K562 (cell line): Measurements from ENCODE around the gene S100A9. TPM values are rescaled to one million over a fixed set of nuclear protein-coding genes. Genes with fewer than 3 reads are reported as not detected.

ENCODE experiments used
- ATAC-seq: fragments of 200-7000 bp; cut with Tn5 transposase; 3 replicates; pipeline ENCODE4 v1.9.1; 2020; ENCODE audit warnings: moderate library complexity
- BruUV-seq: library from RNA; stranded (reverse); fragments of 400-500 nt; replicated peaks from 2 replicates; lab custom pipeline; 2021; lab: Mats Ljungman, UMichigan
- CTCF ChIA-PET: fragments of 300-600 bp; formaldehyde crosslinking; extraction: SDS; loops from one replicate; lab custom pipeline; 2021; ENCODE audit warnings: low intra/inter-chr PET ratio; lab: Yijun Ruan, JAX
- POLR2A ChIA-PET: fragments of 300-600, 350-650 bp; sonication (Branson Sonifier 250); formaldehyde crosslinking; extraction: SDS; loops from one replicate; lab custom pipeline; 2021; ENCODE audit warnings: antibody characterized with exemption, inconsistent platforms; lab: Yijun Ruan, JAX
- DNase-seq, 4 experiments: peaks; one replicate each; pipeline versions ENCODE4 v3.0.0 to v3.0.0-alpha.2; 2011 to 2018; ENCODE audit warnings: low spot score in 3 of 4, mixed read lengths in 3 of 4; ENCODE audit errors: extremely low read depth in 1 of 4
- FAIRE-seq: peaks from 2 replicates; lab custom pipeline; 2011; peaks lifted over from hg19 to GRCh38; lab: Jason Lieb, UNC
- H2AFZ ChIP-seq: 2 replicates; pipeline ENCODE4 v1.6.0; 2011; ENCODE audit warnings: low read depth, low read length, control low read depth, inconsistent platforms
- H3K27ac ChIP-seq: fragments of 200-600 bp; 3 replicates; pipeline ENCODE4 v1.8.0; 2011; ENCODE audit warnings: low read depth, mild to moderate bottlenecking, control low read depth, inconsistent platforms, low read length, moderate library complexity, mixed read lengths; ENCODE audit errors: extremely low read depth
- H3K27me3 ChIP-seq, 2 experiments: fragments of 300-600 bp in 1 of 2; 2 replicates in 1 of 2; 3 replicates in 1 of 2; pipeline versions ENCODE4 v1.6.0 to v1.8.0; 2011; ENCODE audit warnings: inconsistent platforms in 2 of 2, low read length in 2 of 2, mild to moderate bottlenecking in 1 of 2, mixed read lengths in 1 of 2, moderate library complexity in 1 of 2; ENCODE audit not compliant: control insufficient read depth in 2 of 2, insufficient read depth in 2 of 2
- H3K36me3 ChIP-seq: fragments of 300-600 bp; 3 replicates; pipeline ENCODE4 v1.8.0; 2011; ENCODE audit warnings: mild to moderate bottlenecking, low read length, inconsistent platforms; ENCODE audit not compliant: control insufficient read depth, insufficient read depth
- H3K4me1 ChIP-seq, 2 experiments: fragments of 200-600 bp in 1 of 2; replicated peaks in 1 of 2; 2 replicates in 1 of 2; 3 replicates in 1 of 2; pipeline versions ENCODE4 v1.5.1 to v1.8.0; 2011; ENCODE audit warnings: inconsistent platforms in 2 of 2, low read length in 2 of 2, mild to moderate bottlenecking in 1 of 2, mixed read lengths in 1 of 2, moderate library complexity in 1 of 2; ENCODE audit not compliant: control insufficient read depth in 2 of 2, insufficient read depth in 2 of 2
- H3K4me2 ChIP-seq: 2 replicates; pipeline ENCODE4 v1.6.1; 2011; ENCODE audit warnings: low read length, control low read depth, inconsistent platforms, mixed read lengths; ENCODE audit not compliant: insufficient read depth
- H3K4me3 ChIP-seq: fragments of 200-600 bp; sonication (generic), shearing (Covaris generic); 2 replicates; pipeline ENCODE4 v1.5.1; 2016; ENCODE audit warnings: control low read depth, inconsistent platforms
- H3K79me2 ChIP-seq: fragments of 200-600 bp; 3 replicates; pipeline ENCODE4 v1.8.0; 2011; ENCODE audit warnings: low read length, inconsistent platforms; ENCODE audit not compliant: control insufficient read depth, insufficient read depth
- H3K9ac ChIP-seq, 2 experiments: 2 replicates each; pipeline versions ENCODE4 v1.6.0 to v1.6.1; 2011; ENCODE audit warnings: low read depth in 2 of 2, low read length in 2 of 2, control low read depth in 1 of 2, inconsistent platforms in 1 of 2, mild to moderate bottlenecking in 1 of 2, mixed read lengths in 1 of 2; ENCODE audit not compliant: insufficient read depth in 1 of 2
- H3K9me1 ChIP-seq: one replicate; pipeline ENCODE4 v1.6.0; 2011; ENCODE audit warnings: inconsistent platforms, mild to moderate bottlenecking, low read length, moderate library complexity; ENCODE audit not compliant: control insufficient read depth, insufficient read depth
- H3K9me3 ChIP-seq: replicated peaks from 2 replicates; pipeline ENCODE4 v1.5.1; 2011; ENCODE audit warnings: low read depth, low read length, inconsistent platforms; ENCODE audit not compliant: control insufficient read depth, insufficient read depth
- H4K20me1 ChIP-seq: replicated peaks from 2 replicates; pipeline ENCODE4 v1.6.1; 2011; ENCODE audit warnings: low read length, inconsistent platforms, mixed read lengths; ENCODE audit not compliant: control insufficient read depth, insufficient read depth
- BCLAF1 ChIP-seq, 2 experiments: fragments of 450-650 bp in 1 of 2; IDR thresholded peaks; 2 replicates each; pipeline ENCODE4 v1.6.1; 2011 to 2017; ENCODE audit warnings: low read depth in 2 of 2, antibody characterized with exemption in 1 of 2, borderline replicate concordance in 1 of 2, low read length in 1 of 2, mild to moderate bottlenecking in 1 of 2, mixed read lengths in 1 of 2; ENCODE audit not compliant: control insufficient read depth in 1 of 2
- CBFA2T2 ChIP-seq: fragments of 450-650 bp; conservative IDR thresholded peaks from 2 replicates; pipeline ENCODE4 v1.6.1; 2017; ENCODE audit warnings: mild to moderate bottlenecking
- HEY1 ChIP-seq: fragments of 250-450 bp; sonication (Bioruptor Pico); IDR thresholded peaks from 2 replicates; pipeline ENCODE4 v1.5.0; 2020; ENCODE audit warnings: mild to moderate bottlenecking, moderate library complexity, borderline replicate concordance
- MTA1 ChIP-seq: fragments of 450-650 bp; IDR thresholded peaks from 2 replicates; pipeline ENCODE4 v1.6.1; 2017; ENCODE audit warnings: borderline replicate concordance
- SNAPC5 ChIP-seq: fragments of 250-450 bp; sonication (Bioruptor Pico); IDR thresholded peaks from 2 replicates; pipeline ENCODE4 v1.8.0; 2021; ENCODE audit warnings: moderate library complexity, mild to moderate bottlenecking, inconsistent platforms
- XRCC3 ChIP-seq: fragments of 450-650 bp; IDR thresholded peaks from 2 replicates; pipeline ENCODE4 v1.6.1; 2017; ENCODE audit warnings: mild to moderate bottlenecking, moderate library complexity
- ZNF431 ChIP-seq: sonication (generic); formaldehyde crosslinking; IDR thresholded peaks from 2 replicates; pipeline ENCODE4 v1.8.0; 2022; ENCODE audit warnings: mild to moderate bottlenecking, missing genetic modification reagents
- ZSCAN32 ChIP-seq: fragments of 450-650 bp; formaldehyde crosslinking; IDR thresholded peaks from 2 replicates; pipeline ENCODE4 v1.4.0; 2020; ENCODE audit warnings: mild to moderate bottlenecking, moderate library complexity
- WGBS: fragments of 100-300 bp; shearing (Covaris generic); methylation state at CpG from one replicate; pipeline ENCODE4 v1.1.6; 2016; ENCODE audit warnings: low coverage, mixed read lengths; ENCODE audit not compliant: insufficient coverage; ENCODE audit errors: missing lambda C conversion rate; 5-methylcytosine and 5-hydroxymethylcytosine counted together
- in situ Hi-C: fragments of 300-500 bp; cut with MboI; formaldehyde crosslinking; loops from 4 replicates; pipeline ENCODE4 v1.15.0; 2018; ENCODE audit warnings: inconsistent platforms, mixed read lengths
- intact Hi-C: fragments of 100-400 bp; cut with micrococcal nuclease; formaldehyde crosslinking; loops from 2 replicates; pipeline ENCODE4 v1.14.2; 2022
- polyA plus RNA-seq, 8 experiments: library from polyadenylated mRNA; depleted of rRNA in 4 of 8; stranded (reverse) in 5 of 8; unstranded in 3 of 8; fragments of >200 nt; fragmentation: Nextera tagmentation in 2 of 8; fragmentation: Illumina TruSeq in 1 of 8; extraction: Ambion mirVana in 2 of 8; extraction: Trizol in 1 of 8; gene quantifications; 2 replicates each; pipeline versions ENCODE4 v1.2.1 to v1.2.3, GENCODE V29; 2011 to 2014; ENCODE audit warnings: inconsistent platforms in 1 of 8, missing spikeins in 1 of 8
- total RNA-seq, 7 experiments: library from RNA; depleted of rRNA in 6 of 7; stranded (reverse); fragments of >200 nt in 6 of 7; fragmentation: Illumina TruSeq in 2 of 7; extraction: Trizol in 2 of 7; gene quantifications; 2 replicates each; pipeline versions ENCODE4 v1.2.1 to v1.2.3, GENCODE V29; 2011 to 2021; ENCODE audit warnings: low replicate concordance in 1 of 7

Gene S100A9
- total and polyA plus RNA-seq, 9 of the 15 experiments (the other 6 are each of a cell fraction or from before 2014, with no cell fraction given) = 0.80 TPM; not detected in 8

- TF ChIP-seq BCLAF1 (IDR thresholded peaks at IDR 0.05; ENCODE audit: borderline replicate concordance in 1 of 2, control insufficient read depth in 1 of 2, low read depth in 2 of 2, low read length in 1 of 2) = no peak
- no peak for TF ChIP-seq MTA1
- no peak for TF ChIP-seq ZNF431 (CRISPR knock-in tag)
- TF ChIP-seq, all 486 proteins: peak for 0
Measured at GRCh38 chr1:153397051-153397923, 39.6 kb downstream of the S100A9 start (continued).

GRCh38 chr1:153397924-153398651 is 40.4 kb downstream of the S100A9 start:
- Histone ChIP-seq H3K4me3 (no peak overlapping the region), H3K27me3 (peaks cover 33 to 71% of the 10 kb centered on the region in 2 experiments; a peak in 4 of 5 replicates), H3K36me3 (no peaks in the 10 kb centered on the region), H3K9ac (no peak overlapping the region), H3K27ac (no peak overlapping the region), H3K79me2 (no peaks in the 10 kb centered on the region), H4K20me1 (peaks cover 4% of the 10 kb centered on the region; the same call in 1 of the 2 replicates), H3K9me3 (no peaks in the 10 kb centered on the region), H3K4me2 (no peak overlapping the region), H3K4me1 (no peaks in the 10 kb centered on the region), H3K9me1 (no peaks in the 10 kb centered on the region), H2AFZ (no peak overlapping the region)
- intact Hi-C loops = no loop called here
- ChIA-PET CTCF (no interaction called here), POLR2A (interaction anchor here (0.7 kb wide), 1 partner anchor 232 kb away, joined by 3 read pairs; no protein-coding TSS in a partner anchor)
- in situ Hi-C loops = no loop called here
- WGBS = 0% methylated on average over 6 of the region's 6 CpGs
- no TSS peak for BruUV-seq
- DNase-seq = no peak
- TF ChIP-seq ZSCAN32 (CRISPR knock-in tag) (no peak), CBFA2T2 (no peak), XRCC3 (no peak), HEY1 (no peak), SNAPC5 (CRISPR knock-in tag) (no peak)
- no peak for ATAC-seq
- no peak for FAIRE-seq
